ENCODE data around the gene CACNA2D4. TPM values are rescaled to one million over a fixed set of nuclear protein-coding genes. Genes with fewer than 3 reads are reported as not detected.
"Not testable (repeated sequence)": the region's sequence is repeated elsewhere in the genome, so short reads cannot be mapped to it uniquely, and the experiment has no call there.

Gene CACNA2D4
- total RNA-seq, 1 donor = 0.27 TPM

GRCh38 chr12:1822699-1823098 lies 95.8 kb downstream of the CACNA2D4 start:
- DNase-seq (ENCODE audit: low read depth) = no peak
- H3K4me3 ChIP-seq (ENCODE audit: low read depth, low read length) = no peak overlapping the region
- no peak for TF ChIP-seq CTCF (IDR thresholded peaks at IDR 0.05; ENCODE audit: insufficient read depth, low read length)

GRCh38 chr12:1821805-1822204 lies 96.6 kb downstream of the CACNA2D4 start:
- no peak for TF ChIP-seq CTCF (IDR thresholded peaks at IDR 0.05; ENCODE audit: insufficient read depth, low read length)
- H3K4me3 ChIP-seq (ENCODE audit: low read depth, low read length) = no peak overlapping the region
- DNase-seq (ENCODE audit: low read depth) = no peak

GRCh38 chr12:1820896-1821291 lies 97.6 kb downstream of the CACNA2D4 start:
- no peak overlapping the region for H3K4me3 ChIP-seq (ENCODE audit: low read depth, low read length)
- no peak for TF ChIP-seq CTCF (IDR thresholded peaks at IDR 0.05; ENCODE audit: insufficient read depth, low read length)
- no peak for DNase-seq (ENCODE audit: low read depth)

GRCh38 chr12:1820191-1820895 lies 98.1 kb downstream of the CACNA2D4 start, which contains the start of gene LRTM2:
TSS of gene LRTM2 (plus strand) at chr12:1820565. CDS start at chr12:1828149, 7,584 bp downstream.
- H3K4me3 ChIP-seq (ENCODE audit: low read depth, low read length) = no peak within 1 kb of the TSS
- no peak for DNase-seq (ENCODE audit: low read depth)

GRCh38 chr12:1819571-1819970 lies 98.9 kb downstream of the CACNA2D4 start:
- DNase-seq (ENCODE audit: low read depth) = no peak
- no peak overlapping the region for H3K4me3 ChIP-seq (ENCODE audit: low read depth, low read length)
- TF ChIP-seq CTCF (IDR thresholded peaks at IDR 0.05; ENCODE audit: insufficient read depth, low read length) = no peak

More at GRCh38 chr12:1820191-1820895, 98.1 kb downstream of the CACNA2D4 start, which contains the start of gene LRTM2:
- TF ChIP-seq CTCF (IDR thresholded peaks at IDR 0.05; ENCODE audit: insufficient read depth, low read length) = no peak

GRCh38 chr12:1819050-1819449 lies 99.4 kb downstream of the CACNA2D4 start:
- DNase-seq (ENCODE audit: low read depth) = no peak
- H3K4me3 ChIP-seq (ENCODE audit: low read depth, low read length) = no peak overlapping the region
- no peak for TF ChIP-seq CTCF (IDR thresholded peaks at IDR 0.05; ENCODE audit: insufficient read depth, low read length)

- not testable (repeated sequence) for H3K4me3 ChIP-seq (ENCODE audit: low read depth, low read length); DNase-seq (ENCODE audit: low read depth)
Measured at GRCh38 chr12:1817928-1818327, 100.5 kb downstream of the CACNA2D4 start.
